ENCODE measurements around the gene SPTAN1.

DNA sequence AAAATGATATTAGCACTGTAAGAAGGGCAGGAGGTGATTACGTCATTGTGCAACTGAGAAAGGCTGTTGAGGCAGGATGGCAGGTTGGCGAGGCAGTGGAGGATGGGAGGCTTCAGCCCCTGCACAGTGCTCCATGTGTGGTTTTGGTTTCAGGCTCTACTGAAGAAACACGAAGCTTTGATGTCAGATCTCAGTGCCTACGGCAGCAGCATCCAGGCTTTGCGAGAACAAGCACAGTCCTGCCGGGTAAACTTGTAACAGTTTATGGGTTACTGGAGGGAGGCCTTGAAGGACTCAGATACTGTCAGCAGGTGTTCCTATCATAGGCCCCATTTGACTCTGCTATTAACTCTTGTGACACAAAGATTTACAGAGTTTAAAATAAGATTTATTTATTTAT is 35.1 kb downstream of the SPTAN1 start:
- TF ChIP-seq, protein P1, sequence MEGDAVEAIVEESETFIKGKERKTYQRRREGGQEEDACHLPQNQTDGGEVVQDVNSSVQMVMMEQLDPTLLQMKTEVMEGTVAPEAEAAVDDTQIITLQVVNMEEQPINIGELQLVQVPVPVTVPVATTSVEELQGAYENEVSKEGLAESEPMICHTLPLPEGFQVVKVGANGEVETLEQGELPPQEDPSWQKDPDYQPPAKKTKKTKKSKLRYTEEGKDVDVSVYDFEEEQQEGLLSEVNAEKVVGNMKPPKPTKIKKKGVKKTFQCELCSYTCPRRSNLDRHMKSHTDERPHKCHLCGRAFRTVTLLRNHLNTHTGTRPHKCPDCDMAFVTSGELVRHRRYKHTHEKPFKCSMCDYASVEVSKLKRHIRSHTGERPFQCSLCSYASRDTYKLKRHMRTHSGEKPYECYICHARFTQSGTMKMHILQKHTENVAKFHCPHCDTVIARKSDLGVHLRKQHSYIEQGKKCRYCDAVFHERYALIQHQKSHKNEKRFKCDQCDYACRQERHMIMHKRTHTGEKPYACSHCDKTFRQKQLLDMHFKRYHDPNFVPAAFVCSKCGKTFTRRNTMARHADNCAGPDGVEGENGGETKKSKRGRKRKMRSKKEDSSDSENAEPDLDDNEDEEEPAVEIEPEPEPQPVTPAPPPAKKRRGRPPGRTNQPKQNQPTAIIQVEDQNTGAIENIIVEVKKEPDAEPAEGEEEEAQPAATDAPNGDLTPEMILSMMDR (IDR thresholded peaks at IDR 0.05), result no peak
- no peak for TF ChIP-seq POLR2A (IDR thresholded peaks at IDR 0.05)

Data from gastroesophageal sphincter (tissue), 3 donors.